Glutamatergic neuron (in vitro differentiated cells): ENCODE results near the gene TMEM129. TPM values are rescaled to one million over a fixed set of nuclear protein-coding genes. Genes with fewer than 3 reads are reported as not detected.

ENCODE experiments used
- DNase-seq: peaks from one replicate; pipeline ENCODE4 v3.0.0; 2022
- H3K27ac Mint-ChIP-seq: one replicate; pipeline ENCODE4 v1.8.0; 2020; ENCODE audit warnings: mild to moderate bottlenecking, mixed read lengths, inconsistent platforms; ENCODE audit not compliant: unreplicated experiment
- H3K27me3 Mint-ChIP-seq: one replicate; pipeline ENCODE4 v1.8.0; 2020; ENCODE audit warnings: mild to moderate bottlenecking, moderate library complexity, mixed read lengths, inconsistent platforms; ENCODE audit not compliant: unreplicated experiment
- H3K36me3 Mint-ChIP-seq: one replicate; pipeline ENCODE4 v1.8.0; 2020; ENCODE audit warnings: mild to moderate bottlenecking, mixed read lengths, inconsistent platforms; ENCODE audit not compliant: unreplicated experiment
- H3K4me1 Mint-ChIP-seq: one replicate; pipeline ENCODE4 v1.8.0; 2020; ENCODE audit warnings: mild to moderate bottlenecking, low read depth, mixed read lengths, inconsistent platforms; ENCODE audit not compliant: unreplicated experiment
- H3K4me3 Mint-ChIP-seq: one replicate; pipeline ENCODE4 v1.8.0; 2020; ENCODE audit warnings: mild to moderate bottlenecking, mixed read lengths, inconsistent platforms; ENCODE audit not compliant: unreplicated experiment
- H3K9me3 Mint-ChIP-seq: one replicate; pipeline ENCODE4 v1.8.0; 2020; ENCODE audit warnings: mild to moderate bottlenecking, moderate library complexity, mixed read lengths, inconsistent platforms; ENCODE audit not compliant: unreplicated experiment
- CTCF ChIP-seq: fragments of 200-600 bp; sonication (generic); IDR thresholded peaks from one replicate; pipeline ENCODE4 v1.5.0; 2021; ENCODE audit not compliant: partially characterized antibody, unreplicated experiment
- total RNA-seq: library from RNA; stranded (reverse); fragmentation: NEBNext Ultra II Directional; extraction: Animal tissue kit (Norgen Biotek cat#: 25700); gene quantifications from one replicate; pipeline ENCODE4 v1.2.1, GENCODE V29; 2021; ENCODE audit not compliant: unreplicated experiment

TMEM129 gene
- total RNA-seq, 1 donor from 2014 or later: 23.8 TPM

GRCh38 chr4:1668488-1668840 is 52.7 kb downstream of the TMEM129 start:
- peaks cover 1% of the 10 kb centered on the region for H3K9me3 Mint-ChIP-seq
- TF ChIP-seq CTCF: no peak
- no peaks in the 10 kb centered on the region for H3K36me3 Mint-ChIP-seq
- no peak for DNase-seq
- H3K27me3 Mint-ChIP-seq: peaks cover 3% of the 10 kb centered on the region
- no peaks in the 10 kb centered on the region for H3K4me1 Mint-ChIP-seq
- H3K27ac Mint-ChIP-seq: no peak overlapping the region
- H3K4me3 Mint-ChIP-seq: no peak overlapping the region

- Mint-ChIP-seq H3K9me3 (no peaks in the 10 kb centered on the region), H3K4me3 (no peak overlapping the region), H3K27me3 (peaks cover 3% of the 10 kb centered on the region), H3K4me1 (no peaks in the 10 kb centered on the region), H3K27ac (no peak overlapping the region), H3K36me3 (no peaks in the 10 kb centered on the region)
- no peak for DNase-seq
- TF ChIP-seq CTCF: no peak
Measured at GRCh38 chr4:1667273-1667672, 53.9 kb downstream of the TMEM129 start.

- H3K4me3 Mint-ChIP-seq: no peak overlapping the region
- no peaks in the 10 kb centered on the region for H3K27me3 Mint-ChIP-seq
- DNase-seq: no peak
- no peak overlapping the region for H3K27ac Mint-ChIP-seq
- no peaks in the 10 kb centered on the region for H3K9me3 Mint-ChIP-seq
- no peaks in the 10 kb centered on the region for H3K4me1 Mint-ChIP-seq
- no peak for TF ChIP-seq CTCF
- H3K36me3 Mint-ChIP-seq: no peaks in the 10 kb centered on the region
Measured at GRCh38 chr4:1666391-1666790, 54.7 kb downstream of the TMEM129 start.

Other genes starting within 250 kb of the TMEM129 start
- gene FAM53A, start 37.0 kb downstream of the TMEM129 start, total RNA-seq: 1.1 TPM
- gene SLBP, start 9.0 kb downstream of the TMEM129 start, total RNA-seq: 25.0 TPM
- gene TACC3, start 198 bp upstream of the TMEM129 start, total RNA-seq: 23.0 TPM
- gene FGFR3, start 72.0 kb upstream of the TMEM129 start, total RNA-seq: 11.3 TPM
- 48.5 TPM for gene LETM1, start 134.8 kb upstream of the TMEM129 start, total RNA-seq
- 138 TPM for gene NSD2, start 150.1 kb upstream of the TMEM129 start, total RNA-seq